Gastroesophageal sphincter (tissue), 3 donors: ENCODE results near the gene TSHR.

ENCODE experiments used
- CTCF ChIP-seq, 4 experiments: fragments of 200-600 bp in 2 of 4; fragments of 450-650 bp in 2 of 4; sonication (generic) in 1 of 4; IDR thresholded peaks; one replicate each; pipeline ENCODE4 v1.5.1; 2017 to 2019; ENCODE audit warnings: antibody characterized with exemption in 4 of 4, mild to moderate bottlenecking in 2 of 4, moderate library complexity in 2 of 4
- POLR2A ChIP-seq, 2 donors: fragments of 450-650 bp; IDR thresholded peaks; one replicate each; pipeline ENCODE4 v1.6.1; 2017; ENCODE audit warnings: antibody characterized with exemption in 2 of 2, mild to moderate bottlenecking in 2 of 2, moderate library complexity in 1 of 2

GRCh38 chr14:81169267-81169666, 213.8 kb downstream of the TSHR start:
- no peak for TF ChIP-seq CTCF (IDR thresholded peaks at IDR 0.05)
- no peak for TF ChIP-seq POLR2A (IDR thresholded peaks at IDR 0.05)
